GM18517 (cell line): ENCODE results near the gene HEXA.

Experiments
- ATAC-seq: cut with Tn5 transposase; IDR thresholded peaks from one replicate; pipeline ENCODE4 v1.9.1; 2021; ENCODE audit warnings: mild to moderate bottlenecking, moderate library complexity; ENCODE audit not compliant: unreplicated experiment

The HEXA gene

DNA sequence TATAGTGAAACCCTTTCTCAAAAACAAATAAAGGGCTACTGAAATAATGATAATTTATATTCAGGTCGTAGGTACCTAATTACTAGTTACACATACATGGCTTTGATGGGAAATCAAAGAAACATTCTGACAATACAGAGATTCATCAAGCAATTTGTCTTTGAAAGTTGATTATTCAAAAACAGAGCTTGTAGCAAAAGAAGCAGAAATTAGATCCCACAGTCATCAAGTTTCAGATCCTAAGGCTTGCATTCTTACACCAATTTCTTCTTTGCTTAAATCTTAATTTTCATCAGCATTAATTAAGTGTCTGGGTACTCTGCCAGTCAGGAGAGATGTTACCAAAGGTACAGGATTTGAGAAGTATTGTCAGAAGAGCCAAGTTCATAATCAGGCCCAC is 1.5 kb upstream of the HEXA start:
- no peak for ATAC-seq

DNA sequence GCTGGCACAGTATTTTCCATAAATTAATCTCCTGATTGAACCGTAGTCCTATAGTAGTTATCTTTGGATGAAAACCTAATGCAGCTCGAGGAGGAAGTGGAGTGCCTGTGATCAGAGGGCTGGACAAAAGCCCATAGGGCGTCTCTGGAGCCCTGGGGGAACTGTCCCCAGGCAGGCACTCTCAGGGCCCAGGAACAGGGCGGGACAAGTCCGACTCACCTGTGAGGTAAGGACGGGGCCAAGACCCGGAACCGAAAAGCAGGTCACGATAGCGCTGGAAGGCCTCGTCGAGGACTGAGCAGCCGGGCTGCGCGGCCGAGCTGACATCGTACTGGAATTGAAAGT is 341 bp downstream of the HEXA start:
- ATAC-seq: peak; percentile 50

DNA sequence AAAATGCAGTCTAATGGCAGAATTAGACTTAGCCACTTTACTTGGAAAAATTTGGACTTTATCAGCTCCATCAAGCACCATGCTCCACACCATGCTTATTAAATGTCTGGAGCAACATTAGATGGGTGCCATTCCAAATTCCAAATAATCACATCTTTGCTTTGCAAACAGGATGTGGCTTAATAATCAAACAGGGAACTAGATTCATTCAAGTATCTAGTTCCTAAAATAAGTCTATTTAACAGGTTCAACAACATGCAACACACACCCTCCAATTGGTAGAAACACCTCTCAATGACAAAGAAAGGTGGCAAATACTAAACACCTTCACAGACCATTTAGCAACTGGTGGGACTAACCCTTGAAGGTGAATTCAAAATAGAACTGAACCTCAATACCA is 3.5 kb downstream of the HEXA start:
- ATAC-seq: no peak

DNA sequence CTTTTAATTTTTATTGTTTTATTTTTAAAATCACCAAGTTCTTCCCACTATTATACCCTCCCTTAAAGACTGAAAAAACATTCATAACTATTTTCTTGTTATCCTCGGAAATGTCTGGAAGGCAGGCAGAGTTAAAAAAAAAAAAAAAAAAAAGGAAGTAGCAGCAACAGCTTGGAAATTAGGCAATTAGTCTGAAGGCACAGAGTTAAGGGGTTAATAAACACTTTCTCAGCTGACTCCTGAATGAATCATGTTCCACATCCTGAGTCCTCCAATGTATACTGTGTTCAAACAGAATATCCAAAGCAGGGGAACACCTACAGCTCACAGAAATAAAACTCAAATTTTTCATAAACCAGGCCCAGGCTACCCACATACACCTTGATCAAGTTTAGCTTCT is 5.8 kb downstream of the HEXA start:
- no peak for ATAC-seq

DNA sequence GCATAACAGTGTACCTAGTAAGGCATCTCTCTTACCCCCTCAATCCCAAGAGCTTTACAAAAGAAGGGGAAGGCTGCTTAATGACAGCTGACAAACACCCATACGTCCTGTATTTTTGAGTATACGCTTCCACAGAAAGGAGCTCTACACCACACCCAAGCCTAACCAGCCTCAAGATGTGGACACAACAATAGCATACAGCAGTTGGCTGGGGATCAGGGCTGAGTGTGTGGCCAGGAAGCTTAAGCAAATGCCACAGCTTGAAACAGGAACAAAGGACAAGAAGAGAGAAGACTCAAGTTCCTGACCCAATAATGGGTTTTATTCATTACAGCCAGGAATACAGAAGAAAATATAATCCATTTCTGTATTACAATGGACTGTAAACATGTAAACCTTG is 6.9 kb downstream of the HEXA start:
- ATAC-seq: no peak

DNA sequence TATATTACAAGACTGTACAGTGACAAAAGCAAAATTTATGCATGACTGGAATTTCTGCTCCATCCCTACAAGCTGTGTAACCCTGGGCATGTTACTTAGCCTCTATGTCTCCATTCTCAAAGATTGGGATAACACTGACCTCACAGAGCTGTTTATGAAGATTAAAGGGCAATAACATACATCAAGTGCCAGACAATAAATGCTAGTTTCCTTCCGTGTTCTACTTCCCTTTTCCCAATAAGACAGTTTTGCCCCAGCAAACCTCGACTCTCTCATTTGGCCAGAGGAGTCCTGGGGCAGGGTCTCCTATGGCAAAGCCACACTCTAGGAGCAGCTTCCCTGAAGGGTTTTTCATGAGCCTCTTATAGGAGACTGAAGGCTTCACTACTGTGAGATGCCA is 7.5 kb downstream of the HEXA start:
- no peak for ATAC-seq

DNA sequence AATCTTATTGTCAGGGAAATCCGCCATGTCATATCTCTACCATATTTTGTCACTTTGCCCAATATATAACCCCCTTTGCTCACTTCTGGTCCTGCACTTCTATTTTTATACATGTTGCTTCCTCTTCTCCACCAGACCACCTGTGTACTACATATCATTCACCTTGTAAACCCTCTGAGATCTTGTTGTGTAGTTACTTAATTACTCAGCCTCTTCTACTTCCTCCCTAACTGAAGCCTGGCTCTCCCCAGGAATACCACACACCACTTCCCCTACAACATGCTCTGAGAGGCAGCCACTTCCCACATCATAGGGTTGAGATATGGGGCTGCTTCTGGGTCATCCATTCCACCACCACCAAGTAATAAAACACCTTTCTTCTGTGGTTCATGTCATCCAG is 10.0 kb downstream of the HEXA start:
- ATAC-seq: peak; percentile 87

DNA sequence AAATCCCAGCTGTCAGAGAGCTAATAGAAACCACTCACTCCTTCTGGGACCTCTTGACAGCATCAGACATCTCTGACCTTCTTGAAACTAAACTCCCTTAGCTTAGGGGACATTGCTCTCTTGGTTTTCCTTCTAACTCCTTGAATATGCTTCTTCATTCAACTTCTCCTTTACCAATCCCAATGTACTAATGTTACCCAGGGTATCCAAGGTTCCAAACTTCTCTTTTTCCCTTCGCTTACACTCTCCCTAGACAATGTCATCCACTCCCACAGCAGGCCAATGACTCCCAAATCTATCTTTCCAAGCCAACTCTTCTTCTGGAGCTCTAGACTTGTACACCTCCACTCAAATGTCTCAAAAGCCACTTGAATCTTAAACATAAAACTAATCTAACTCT is 14.6 kb downstream of the HEXA start:
- no peak for ATAC-seq

DNA sequence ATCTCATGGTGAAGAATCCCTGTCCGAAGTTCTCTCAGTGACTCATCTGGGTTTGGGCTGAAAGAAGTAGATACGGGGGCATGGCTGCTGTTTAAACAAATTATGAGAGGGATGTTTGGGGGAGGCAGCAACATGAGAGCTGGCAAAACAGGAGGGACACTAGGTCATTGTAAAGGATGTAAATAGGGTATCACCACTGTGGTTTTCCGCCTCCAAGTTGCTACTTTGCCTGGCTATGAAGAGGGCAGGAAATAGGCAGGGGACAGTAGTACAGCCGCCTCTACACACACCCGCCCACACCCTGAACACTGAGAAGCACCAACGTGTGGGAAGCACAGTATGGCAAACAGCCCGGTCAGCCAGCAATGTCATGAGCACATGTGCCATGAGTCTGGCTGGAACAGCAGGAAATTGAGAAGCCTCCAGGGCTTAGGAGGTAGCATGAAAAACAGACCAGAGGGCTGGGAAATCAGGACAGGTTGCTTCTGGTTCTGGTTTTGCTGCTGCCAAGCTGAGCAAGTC is 17.1 kb downstream of the HEXA start:
- ATAC-seq: no peak

DNA sequence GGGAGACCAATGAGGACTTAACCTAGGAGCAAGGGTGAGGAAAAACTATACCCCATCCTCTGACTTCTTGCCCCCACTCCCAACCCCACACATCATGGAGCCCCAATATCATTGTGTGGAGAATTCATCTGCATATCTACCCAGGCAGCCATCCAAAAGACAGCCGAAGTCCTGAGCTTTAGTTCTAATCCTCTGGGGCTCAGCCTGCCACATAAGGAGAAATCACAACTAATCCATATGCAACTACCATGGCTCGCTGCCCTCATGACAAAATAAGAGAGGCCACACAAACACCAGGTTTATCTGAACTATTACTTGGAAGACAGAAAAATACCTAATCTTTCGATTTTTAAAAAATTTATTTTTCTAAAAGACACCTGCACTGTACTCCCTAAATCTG is 17.7 kb downstream of the HEXA start:
- no peak for ATAC-seq

DNA sequence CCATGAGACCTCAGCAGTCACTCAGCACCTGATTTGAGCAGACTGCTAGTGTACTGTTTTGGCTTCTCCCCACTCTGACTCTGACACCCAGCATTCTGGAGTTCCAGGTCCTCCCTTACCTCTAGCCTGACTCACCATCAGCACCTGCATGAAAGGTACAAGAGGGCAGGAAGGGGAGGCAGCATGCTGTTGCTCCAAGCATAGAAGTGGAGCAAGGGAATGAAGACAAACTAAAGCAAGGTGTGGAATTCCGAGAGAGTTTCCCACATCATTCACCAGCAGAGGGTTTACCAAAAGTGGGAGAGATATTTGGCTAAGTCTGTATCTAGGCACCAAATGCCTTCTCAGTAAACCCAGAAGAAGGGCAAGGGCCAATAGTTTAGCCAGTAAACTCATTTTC is 21.3 kb downstream of the HEXA start:
- no peak for ATAC-seq

DNA sequence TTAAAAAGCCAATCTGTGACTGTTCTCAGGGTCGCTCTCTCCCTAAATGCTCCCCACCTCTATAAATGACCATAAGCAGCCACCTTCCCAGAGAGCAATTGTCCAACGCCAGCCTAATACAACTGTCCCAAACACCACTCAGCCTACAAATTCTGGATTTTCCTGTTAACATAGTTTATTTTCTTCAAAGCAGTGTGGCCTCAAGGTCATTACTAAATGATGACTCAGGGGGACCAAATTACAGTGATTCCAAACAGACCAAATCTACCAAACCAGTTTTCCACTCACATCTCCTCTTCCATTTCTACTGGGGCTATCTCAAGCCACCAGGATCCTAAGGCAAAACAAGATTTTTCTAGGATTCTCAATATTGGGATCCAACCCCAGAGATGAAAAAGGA is 22.5 kb downstream of the HEXA start:
- ATAC-seq: no peak

DNA sequence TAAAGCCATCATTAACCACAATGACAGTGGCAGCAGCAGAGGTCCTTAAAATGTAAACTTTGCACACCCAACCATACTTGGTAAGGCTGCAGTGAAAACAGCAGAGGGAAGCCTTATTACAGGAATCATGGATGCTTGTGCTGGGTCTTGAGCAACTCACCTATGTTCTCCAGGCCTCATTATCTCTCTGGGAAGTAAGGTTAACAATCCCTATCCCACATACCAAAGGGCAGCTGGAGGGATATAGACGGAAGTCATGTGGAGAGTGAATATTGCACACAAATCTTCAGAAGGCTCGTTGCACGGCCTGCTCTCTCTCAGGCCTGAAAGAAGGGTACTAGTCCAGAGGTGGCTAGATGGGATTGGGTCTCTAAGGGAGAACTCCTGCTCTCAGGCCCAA is 30.0 kb downstream of the HEXA start:
- ATAC-seq: no peak

DNA sequence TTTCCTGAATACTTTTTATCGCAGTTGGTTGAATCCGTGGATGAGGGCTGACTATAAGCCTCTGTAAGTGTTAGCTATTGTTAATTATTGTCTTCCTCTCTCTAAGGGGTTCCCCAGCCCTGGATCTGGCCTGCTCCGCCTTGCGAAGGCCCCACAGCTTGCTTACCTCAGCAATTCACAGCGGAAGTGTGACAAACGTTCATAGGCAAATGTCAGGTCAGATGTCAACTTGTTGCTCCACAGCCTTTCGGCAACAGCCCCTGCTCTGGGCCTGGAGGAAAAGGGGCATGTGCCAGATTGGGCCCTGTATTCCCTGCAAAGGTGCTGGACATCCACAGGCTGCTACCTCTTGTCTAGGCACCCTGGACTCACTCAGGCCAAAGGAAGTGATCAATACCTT is 30.5 kb downstream of the HEXA start:
- ATAC-seq: no peak

DNA sequence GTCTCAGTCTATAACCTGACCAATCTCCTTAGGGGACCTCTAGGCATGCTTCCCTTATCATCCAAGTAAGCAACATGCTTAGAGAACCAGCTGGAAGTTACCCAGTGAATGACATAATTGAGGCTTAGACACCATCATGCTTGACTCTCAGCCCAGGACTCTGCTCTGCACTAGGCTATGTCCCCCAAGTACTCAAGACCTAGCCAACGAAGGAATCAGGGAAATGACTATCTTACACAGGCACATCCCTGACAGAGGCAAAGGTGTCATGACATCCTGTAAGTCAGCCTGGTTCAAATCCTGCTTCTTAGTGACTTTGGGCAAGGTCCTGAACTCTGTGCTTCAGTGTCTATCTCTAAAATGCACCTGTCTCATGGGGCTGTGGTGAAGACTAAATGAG is 31.2 kb downstream of the HEXA start:
- no peak for ATAC-seq

DNA sequence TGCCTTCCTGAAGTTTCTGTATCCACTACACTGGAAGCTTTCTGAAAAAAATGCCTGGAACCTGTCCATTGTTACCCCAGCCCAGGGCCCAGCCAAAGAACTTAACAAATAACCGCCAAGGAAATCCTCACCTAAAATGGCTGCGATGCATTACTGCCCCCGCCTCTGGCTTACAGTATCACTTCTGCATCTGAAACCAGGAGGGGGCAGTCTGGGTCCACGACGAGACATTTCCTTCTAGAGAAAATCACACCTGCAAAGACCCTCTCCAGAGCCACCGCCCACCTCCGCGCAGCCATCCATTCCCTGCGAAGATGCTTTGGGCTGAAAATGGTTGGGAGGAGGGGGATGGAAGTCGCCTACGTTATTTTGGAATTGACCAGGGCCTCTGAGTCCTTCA is 33.4 kb downstream of the HEXA start:
- ATAC-seq: no peak

DNA sequence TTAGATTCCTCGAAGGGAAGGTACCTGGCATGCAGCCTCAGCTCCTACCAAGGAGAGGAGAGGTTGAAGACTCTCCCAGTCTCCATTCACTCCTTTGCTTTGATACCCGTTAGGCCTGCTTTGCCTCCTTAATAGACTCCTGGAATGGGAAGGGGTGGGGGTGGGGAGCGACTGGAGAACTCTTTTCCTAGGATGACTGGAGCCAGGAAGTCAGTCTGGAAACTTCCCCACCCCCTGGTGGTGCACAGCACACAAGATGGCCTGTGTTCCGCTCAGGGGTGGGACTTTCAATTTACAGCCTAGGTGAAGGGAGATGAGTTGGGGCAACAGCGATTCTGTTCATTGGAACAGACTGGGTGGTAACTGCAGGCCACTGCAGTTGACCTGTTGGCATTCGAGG is 34.5 kb downstream of the HEXA start:
- ATAC-seq: no peak

DNA sequence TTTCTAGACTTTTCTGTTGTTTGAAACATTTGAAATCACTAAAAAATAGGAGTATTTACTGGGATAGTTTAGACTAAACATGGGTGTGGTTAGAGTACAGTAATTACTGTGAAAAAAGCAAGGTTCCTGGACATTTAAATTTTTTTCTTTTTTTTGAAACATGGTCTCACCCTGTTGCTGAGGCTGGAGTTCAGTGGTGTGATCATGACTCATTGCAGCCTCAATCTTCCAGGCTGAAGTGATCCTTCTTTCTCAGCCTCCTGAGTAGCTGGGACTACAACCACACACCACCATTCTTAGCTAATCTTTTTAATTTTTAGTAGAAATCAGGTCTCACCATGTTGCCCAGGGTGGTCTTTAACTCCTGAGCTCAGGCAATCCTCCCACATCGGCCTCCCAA is 35.4 kb downstream of the HEXA start:
- no peak for ATAC-seq

DNA sequence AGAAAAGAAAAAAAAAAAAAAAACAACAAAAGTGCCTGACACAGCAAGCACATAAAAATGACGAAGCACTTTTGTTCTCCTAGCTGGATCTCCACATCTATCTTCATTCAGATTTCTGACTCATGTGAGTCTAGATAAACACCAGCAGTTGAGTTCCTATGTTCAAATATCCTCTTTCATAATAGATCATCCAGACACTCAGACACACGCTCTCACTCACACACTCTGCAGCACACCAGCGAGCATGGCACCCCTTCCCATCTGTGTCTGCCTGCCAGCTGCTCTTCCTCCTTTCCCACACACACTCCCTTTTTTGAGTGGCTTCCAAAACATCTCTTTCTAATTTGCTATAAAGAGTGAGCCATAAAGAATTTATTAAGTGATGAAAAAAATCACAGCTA is 36.0 kb downstream of the HEXA start:
- no peak for ATAC-seq

DNA sequence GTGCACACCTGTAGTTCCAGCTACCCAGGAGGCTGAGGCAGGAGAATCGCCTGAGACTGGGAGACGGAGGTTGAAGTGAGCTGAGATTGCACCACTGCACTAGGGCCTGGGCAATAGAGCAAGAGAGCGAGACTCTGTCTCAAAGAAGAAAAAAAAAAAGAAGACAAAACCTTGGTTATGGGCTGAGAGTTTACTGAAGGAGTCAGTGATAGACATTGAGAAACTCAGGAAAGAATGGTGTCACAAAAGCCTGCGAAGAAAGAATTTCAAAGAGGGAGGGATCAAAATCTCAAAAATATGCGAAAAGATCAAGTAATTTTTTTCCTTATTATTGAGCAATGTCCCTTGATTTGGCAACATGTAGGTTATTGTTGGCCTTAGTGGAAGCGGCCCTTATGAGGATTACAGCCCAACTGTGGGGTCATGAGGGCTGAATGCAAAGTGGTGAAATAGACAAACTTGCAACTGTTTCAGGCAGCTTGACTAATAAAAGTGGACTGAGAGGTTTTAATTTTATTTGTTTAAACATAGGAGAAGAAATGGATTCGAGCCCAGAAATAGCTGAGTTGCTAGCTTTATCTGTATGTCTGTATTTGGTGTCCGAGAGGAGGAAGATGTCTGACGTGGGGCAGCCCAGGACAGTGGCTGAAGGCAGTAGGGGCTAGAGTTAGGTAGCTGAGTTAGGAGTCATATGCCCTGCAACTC is 37.0 kb downstream of the HEXA start:
- no peak for ATAC-seq

DNA sequence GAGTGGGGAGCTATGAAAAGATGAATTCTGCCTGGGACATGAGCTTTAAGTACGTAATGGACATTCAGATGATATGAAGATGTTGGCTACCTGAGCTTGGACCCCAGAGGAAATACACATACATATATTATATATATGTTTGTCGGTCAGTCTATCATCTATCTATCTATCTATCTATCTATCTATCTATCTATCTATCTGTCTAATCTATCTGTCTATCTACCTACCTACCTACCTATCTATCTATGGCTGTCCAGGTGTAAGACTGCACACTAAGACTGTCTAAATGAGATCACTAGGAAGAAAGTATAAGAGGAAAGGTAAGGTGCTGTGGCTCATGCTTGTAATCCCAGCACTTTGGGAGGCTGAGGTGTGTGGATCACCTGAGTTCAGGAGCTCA is 37.7 kb downstream of the HEXA start:
- no peak for ATAC-seq

DNA sequence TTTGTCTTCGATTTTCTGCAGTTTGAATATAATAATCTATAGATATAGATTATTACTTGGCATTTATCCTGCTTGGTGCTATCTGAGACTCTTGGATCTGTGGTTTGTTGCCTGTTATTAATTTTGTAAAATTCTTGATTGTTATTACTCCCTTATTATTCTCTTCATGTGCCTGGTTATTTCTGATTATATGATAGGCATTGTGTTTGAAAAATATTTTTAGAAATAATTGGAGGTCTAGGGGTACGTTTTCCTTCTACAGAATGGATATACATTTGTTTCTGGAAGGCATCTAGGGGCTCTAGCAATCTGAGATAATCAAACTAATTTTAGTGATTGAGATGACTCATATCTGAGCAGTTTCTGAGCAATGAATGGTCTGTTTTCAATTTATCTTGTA is 41.0 kb downstream of the HEXA start:
- ATAC-seq: no peak

DNA sequence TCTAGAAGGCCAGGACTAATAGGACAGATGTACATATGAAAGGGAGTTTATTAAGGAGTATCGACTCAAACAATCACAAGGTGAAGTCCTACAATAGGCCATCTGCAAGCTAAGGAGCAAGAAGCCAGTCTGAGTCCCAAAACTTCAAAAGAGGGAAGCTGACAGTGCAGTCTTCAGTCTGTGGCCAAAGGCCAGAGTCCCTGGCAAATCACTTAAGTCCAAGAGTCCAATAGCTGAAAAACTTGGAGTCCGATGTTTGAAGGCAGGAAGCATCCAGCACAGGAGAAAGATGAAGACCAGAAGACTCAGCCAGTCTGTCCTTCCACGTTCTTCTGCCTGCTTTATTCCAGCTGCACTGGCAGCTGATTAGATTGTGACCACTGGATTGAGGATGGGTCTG is 44.8 kb downstream of the HEXA start:
- ATAC-seq: no peak
